ELF-1 (cell line): ENCODE measurements around the gene RNF20.
"Not testable (repeated sequence)": the region's sequence is repeated elsewhere in the genome, so short reads cannot be mapped to it uniquely, and the experiment has no call there.

Experiments
- DNase-seq: peaks from one replicate; pipeline ENCODE4 v3.0.0-alpha.2; 2016; ENCODE audit warnings: low read depth, low spot score

The RNF20 gene

GRCh38 chr9:101587332-101588043 lies 53.8 kb downstream of the RNF20 start:
- no peak for DNase-seq

GRCh38 chr9:101590074-101590473 lies 56.4 kb downstream of the RNF20 start:
- not testable (repeated sequence) for DNase-seq

GRCh38 chr9:101590901-101591300 lies 57.2 kb downstream of the RNF20 start:
- no peak for DNase-seq

GRCh38 chr9:101591787-101592446 lies 58.3 kb downstream of the RNF20 start:
- no peak for DNase-seq

GRCh38 chr9:101592788-101593187 lies 59.1 kb downstream of the RNF20 start:
- DNase-seq = no peak

GRCh38 chr9:101593345-101593744 lies 59.7 kb downstream of the RNF20 start:
- no peak for DNase-seq

GRCh38 chr9:101594796-101595195 lies 61.1 kb downstream of the RNF20 start, which contains the start of gene PPP3R2:
Gene PPP3R2, minus strand, starts transcription at chr9:101594969. Its CDS starts 48 bp downstream, at chr9:101594921.
- DNase-seq = no peak

GRCh38 chr9:101601904-101602765 lies 68.5 kb downstream of the RNF20 start:
- DNase-seq = peak; percentile 45

- no peak for DNase-seq
Observed at GRCh38 chr9:101604296-101604695, 70.6 kb downstream of the RNF20 start.

- DNase-seq = no peak
Observed at GRCh38 chr9:101605547-101605946, 71.9 kb downstream of the RNF20 start.
